22Rv1 (cell line): Measurements from ENCODE around the gene KRTAP2-4.

Experiments used
- ZFX ChIP-seq: fragments of 450-650 bp; IDR thresholded peaks from 2 replicates; pipeline ENCODE4 v1.6.1; 2017; ENCODE audit warnings: antibody characterized with exemption, borderline replicate concordance
- TF ChIP-seq, protein P1 (sequence below): fragments of 450-650 bp; IDR thresholded peaks from 2 replicates; pipeline ENCODE4 v1.5.1; 2017; ENCODE audit warnings: mild to moderate bottlenecking

DNA sequence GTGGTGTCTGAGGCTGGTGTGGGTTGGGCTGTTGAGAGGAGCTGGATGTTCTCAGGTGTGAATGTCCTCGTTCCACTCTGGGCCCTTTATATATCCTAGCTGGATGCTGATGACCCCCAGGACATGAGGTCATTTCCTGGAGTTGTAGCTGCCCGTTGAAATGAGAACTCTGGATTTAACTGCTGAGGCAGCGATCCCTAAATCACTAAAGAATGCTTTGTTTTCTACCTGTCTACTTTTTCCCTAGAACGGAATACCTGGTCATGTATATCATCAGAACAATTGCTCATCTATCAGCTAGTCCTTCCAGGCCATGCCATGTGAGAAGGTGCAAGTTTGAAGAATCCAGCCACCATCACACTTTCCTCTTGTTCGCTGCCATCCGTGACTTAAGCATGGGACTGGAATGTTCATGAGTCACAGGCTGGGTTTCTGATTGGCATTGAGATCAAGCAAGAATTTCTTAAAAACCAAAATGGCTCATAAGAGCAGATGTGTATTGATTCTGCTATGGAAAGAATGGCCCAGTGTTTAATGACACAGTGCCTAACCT is 5.6 kb downstream of the KRTAP2-4 start, which contains the start of gene KRTAP2-3:
- TF ChIP-seq, protein P1, sequence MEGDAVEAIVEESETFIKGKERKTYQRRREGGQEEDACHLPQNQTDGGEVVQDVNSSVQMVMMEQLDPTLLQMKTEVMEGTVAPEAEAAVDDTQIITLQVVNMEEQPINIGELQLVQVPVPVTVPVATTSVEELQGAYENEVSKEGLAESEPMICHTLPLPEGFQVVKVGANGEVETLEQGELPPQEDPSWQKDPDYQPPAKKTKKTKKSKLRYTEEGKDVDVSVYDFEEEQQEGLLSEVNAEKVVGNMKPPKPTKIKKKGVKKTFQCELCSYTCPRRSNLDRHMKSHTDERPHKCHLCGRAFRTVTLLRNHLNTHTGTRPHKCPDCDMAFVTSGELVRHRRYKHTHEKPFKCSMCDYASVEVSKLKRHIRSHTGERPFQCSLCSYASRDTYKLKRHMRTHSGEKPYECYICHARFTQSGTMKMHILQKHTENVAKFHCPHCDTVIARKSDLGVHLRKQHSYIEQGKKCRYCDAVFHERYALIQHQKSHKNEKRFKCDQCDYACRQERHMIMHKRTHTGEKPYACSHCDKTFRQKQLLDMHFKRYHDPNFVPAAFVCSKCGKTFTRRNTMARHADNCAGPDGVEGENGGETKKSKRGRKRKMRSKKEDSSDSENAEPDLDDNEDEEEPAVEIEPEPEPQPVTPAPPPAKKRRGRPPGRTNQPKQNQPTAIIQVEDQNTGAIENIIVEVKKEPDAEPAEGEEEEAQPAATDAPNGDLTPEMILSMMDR = no peak
- TF ChIP-seq ZFX = no peak
